RKO (cell line): ENCODE data around the gene ATP1A2.

Experiments used
- DNase-seq: peaks from one replicate; pipeline ENCODE4 v3.0.0-alpha.2; 2016; ENCODE audit warnings: low spot score

The ATP1A2 gene

DNA sequence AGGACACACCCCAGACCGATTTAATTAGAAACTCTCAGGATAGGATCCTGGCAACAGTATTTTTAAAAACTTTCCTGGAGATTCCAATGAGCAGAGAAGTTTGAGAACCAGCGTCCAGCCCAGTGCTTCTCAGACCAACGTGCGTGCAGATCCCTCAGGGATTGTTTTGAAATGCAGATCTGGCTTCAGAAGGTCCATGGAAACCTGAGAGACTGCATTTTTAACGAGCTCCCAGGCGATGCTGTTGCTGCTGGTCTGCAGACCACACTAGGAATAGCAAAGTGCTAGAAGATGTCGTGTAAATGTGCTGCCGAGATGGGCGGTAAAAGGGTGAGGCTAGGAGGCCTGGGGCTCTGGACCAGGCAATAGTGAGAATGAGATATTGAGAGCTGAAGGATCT lies 56.4 kb downstream of the ATP1A2 start:
- DNase-seq, result no peak

DNA sequence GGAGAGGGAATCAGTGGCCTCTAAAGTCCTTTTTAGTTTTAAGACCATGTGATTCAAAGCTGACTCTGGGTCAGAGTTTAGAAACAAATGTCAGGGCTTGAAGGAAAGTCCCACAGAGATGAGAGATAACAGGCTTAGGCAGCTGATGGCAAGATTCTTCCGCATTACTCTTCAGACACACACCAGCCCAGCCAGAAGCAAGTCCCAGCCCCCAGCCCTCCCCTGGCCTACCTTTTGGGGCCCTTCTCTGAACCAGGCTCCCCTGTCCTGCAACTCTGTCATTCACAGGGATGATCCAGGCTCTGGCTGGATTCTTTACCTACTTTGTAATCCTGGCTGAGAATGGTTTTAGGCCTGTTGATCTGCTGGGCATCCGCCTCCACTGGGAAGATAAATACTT lies 61.7 kb downstream of the ATP1A2 start:
- DNase-seq, result no peak

DNA sequence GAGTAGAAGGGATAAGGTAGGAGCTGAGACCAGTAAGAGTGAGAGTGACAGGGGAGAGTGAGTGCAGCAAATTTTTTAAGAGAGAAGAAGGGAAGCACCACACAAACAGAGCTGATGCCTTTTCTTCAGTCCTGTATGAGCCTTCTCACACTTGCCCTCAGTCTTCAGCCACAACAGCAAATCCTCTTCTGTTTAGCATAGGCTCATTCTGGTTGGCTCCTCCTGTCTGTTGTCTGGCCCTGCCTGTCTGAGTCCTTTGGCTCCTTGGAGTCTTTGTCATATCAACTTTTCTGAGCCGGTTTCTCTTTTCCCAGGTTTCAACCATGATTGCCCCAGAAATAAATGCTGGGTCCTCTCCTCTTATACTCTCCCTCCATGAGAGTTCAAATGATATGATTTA lies 62.1 kb downstream of the ATP1A2 start:
- no peak for DNase-seq

DNA sequence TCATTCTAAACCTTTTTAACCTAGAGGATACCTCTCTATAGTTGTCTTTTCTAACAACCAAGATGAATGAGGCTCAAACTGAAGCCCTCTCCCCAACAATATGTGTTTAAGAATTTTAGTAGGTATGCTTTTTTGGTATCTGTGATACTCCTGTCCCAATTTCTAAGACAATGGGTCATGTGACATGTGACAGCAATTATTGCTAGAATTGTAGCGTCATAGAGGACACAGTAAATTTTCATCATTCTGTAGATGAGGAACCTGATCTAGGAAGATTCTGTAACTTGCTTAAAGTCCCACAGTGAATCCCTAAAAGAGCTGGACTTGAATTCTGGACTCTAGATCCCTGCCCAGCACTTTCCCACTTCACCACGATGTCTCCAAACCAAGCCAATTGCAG lies 63.2 kb downstream of the ATP1A2 start:
- DNase-seq, result no peak

DNA sequence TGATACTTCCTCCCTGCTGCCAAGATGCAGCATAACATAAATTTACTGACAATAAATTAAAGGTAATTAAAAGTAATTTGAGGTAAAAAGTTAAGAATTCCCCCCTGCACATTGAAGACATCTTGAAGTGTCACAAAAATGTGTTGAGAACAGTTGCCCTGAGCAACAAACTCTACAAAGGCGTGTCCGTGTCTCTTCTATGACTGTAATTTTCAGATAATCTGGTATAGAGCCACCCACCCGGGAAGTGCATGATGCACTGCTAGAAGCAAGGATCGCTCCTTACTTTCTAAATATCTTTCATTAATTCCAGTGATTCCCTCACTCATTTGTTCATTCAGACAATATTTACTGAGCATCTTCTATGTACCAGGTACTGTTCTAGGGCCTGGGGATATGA lies 63.8 kb downstream of the ATP1A2 start:
- DNase-seq, result no peak

DNA sequence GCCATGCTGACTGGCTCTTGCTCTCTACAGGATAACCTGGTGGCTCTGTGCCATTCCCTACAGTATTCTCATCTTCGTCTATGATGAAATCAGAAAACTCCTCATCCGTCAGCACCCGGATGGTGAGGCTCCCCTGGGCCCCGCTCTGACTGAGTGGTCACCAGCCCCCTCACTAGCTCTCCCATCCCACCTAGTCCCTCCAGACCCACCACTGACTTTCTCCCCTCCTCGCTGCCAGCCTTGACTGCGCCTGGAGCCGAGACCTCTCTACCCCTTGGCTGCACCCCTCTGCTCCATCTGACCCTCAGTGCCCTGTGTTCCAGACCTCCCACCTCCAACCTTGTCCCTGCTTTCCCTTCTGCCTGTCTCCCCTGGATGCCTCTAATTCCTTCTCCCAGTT lies 70.7 kb downstream of the ATP1A2 start:
- no peak for DNase-seq

DNA sequence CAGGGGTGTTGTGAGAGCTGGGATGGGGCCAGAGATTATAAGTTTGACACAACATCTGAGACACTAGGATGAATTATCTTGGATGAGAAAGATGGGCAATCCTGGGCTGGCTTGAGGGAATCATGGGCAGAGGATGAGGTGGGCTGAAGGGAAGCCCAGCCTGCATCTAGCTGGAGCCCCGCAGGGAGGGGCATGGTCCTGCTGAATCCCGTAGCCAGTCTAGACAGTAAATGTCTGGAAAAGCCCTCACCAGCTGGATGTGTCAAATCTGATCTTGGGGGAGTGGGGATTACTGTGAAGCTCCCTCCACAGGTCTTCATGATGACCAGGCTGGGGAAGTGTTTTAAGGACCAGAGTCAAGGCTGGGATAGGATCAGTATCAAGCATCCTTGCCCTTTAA lies 71.2 kb downstream of the ATP1A2 start:
- no peak for DNase-seq

DNA sequence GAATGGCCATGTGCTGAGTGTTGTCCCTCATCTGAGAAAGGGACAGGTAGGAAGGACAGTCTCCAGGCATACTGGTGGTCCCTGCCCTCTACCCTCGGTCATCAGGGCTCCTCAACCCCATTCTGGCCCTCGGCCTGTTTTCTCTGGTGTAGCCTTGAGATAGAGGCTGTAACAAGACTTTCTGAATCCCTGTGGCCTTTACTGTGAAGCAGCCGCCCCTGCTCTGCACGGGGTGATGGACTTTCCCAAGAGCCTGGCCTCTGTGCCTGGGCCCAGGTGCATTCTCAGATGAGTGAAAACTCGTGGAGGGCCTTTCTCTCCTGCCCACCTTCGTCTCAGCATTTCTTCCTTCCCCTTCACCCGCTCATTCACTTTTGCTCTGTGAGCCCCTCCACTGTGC lies 71.8 kb downstream of the ATP1A2 start:
- DNase-seq, result no peak

DNA sequence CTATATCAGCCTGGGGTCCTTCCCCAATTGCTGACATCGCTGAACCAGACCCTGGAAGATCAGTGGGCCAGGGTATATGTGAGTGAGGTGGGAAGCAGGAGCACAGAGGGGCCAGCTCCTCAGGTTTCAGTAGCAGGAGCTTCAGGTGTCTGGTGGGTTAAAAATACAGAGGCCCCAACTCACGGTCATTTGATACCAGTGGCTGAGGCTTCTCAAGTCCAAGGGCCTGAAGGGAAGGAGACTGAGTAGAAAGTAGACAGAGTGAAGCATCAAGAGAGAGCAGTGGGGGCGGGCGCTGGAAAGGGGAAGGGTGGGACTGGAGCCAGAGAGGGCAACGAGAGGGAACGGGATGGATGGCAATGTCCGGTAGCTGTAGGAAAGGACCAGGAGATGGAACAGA lies 72.8 kb downstream of the ATP1A2 start:
- DNase-seq, result no peak

DNA sequence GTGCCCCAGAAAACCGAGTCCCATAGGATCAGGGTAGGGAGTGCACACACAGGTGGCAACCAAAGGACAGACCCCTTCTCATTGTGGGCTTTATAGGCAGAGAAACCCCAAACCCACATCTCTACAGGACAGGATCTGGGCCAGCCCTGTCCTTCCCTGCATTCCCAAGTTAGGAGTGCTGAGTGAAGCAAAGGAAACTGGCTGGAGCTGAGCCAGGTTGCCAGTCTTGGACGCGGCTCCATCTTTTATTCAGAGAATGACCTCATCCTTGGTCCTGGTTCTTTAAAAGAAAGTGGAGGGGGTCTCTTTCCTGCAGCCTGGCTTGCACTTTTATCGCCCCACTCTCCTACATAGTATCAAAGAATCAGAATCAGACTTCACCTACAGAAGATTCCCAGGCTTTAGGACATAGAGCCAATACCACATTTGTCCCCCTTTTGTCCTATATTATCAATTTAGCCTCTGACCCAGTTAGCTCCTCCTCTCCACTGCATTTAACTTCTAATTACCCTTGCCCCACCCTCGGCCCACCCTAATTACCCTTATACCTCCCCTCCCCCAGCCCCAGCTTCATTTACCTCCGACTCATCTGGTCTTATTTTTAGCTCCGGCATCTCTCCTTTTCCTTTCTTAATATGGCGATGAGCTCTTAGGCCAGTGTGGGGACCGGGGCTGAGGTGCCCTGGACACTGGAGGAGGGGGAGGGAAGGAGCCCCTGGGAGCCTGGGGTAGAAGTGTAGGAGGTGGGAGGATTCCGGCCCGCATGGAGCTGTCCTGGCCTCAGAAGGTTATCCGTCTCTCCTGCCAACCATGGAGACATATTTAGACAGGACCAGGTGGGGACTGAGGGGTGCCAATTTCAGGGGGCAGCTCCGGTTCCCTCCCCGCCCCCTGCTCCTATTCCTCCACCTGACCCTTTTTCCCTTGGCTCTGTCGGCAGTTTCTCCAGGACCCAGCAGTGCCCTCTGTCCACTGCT lies 74.4 kb downstream of the ATP1A2 start, which contains the start of gene CASQ1:
TSS of gene CASQ1 (plus strand) at position 927 of the 977 bp plus-strand sequence. CDS start 177 bp downstream, outside the sequence.
- DNase-seq, result no peak

DNA sequence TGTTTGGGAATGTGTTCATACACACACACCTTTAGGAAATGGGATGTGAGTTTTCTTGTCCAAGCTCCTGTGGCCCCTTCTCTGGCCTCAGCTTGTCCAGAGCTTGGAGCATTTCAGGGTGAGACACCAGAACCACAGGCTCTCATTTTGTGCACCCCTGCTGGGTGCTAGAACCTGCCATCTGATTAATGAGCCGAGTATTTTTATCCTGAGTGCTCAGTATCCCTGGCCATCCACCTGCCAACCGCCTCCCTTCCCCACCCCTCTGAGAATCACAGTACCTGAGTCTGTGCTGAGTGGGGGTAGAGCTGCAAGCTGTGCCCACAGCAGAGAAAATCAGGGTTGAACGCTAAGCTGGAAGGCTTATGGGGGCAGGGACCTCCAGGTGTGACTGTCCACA lies 76.2 kb downstream of the ATP1A2 start:
- DNase-seq, result no peak

DNA sequence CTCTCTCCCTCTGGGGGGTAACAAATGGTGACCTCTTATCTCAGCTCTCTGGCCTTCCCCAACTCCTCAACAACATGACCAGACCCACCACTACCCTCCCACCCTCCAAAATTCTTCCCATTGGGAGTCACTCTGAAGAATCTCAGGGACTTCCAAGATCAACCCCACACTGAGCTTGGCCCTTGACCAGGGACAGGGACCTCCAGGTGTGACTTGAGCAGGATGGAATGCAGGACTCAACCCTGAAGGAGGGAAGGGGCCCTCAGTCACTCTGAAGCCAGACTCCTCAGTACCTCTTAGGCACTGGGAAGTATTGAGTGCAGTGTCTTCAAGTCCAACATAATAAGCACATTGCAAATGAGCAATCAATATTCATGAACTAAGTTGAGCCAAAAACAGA lies 76.7 kb downstream of the ATP1A2 start:
- DNase-seq, result no peak
